Smooth muscle cell (in vitro differentiated cells): ENCODE data around the gene ZNF451. TPM values are rescaled to one million over a fixed set of nuclear protein-coding genes. Genes with fewer than 3 reads are reported as not detected.

Experiments
- DNase-seq: peaks from one replicate; lab custom pipeline; 2025; ENCODE audit not compliant: unreplicated experiment; lab: John Stamatoyannopoulos, UW
- H2AFZ ChIP-seq: fragments of 200-600 bp; sonication (generic); 2 replicates; pipeline ENCODE4 v1.6.0; 2016; ENCODE audit warnings: antibody characterized with exemption, low read depth, mild to moderate bottlenecking
- H3F3A ChIP-seq: fragments of 200-600 bp; sonication (generic); 2 replicates; pipeline ENCODE4 v1.6.0; 2017; ENCODE audit warnings: antibody characterized with exemption, low read depth
- H3K27ac ChIP-seq: fragments of 200-600 bp; sonication (generic); 2 replicates; pipeline ENCODE4 v1.5.1; 2016; ENCODE audit warnings: low read depth, mild to moderate bottlenecking
- H3K27me3 ChIP-seq: fragments of 200-600 bp; sonication (generic); 2 replicates; pipeline ENCODE4 v1.6.1; 2016; ENCODE audit warnings: low read depth, mild to moderate bottlenecking
- H3K36me3 ChIP-seq: fragments of 200-600 bp; sonication (generic); 2 replicates; pipeline ENCODE4 v1.5.1; 2016; ENCODE audit warnings: low read depth
- H3K4me1 ChIP-seq: fragments of 200-600 bp; sonication (generic); 2 replicates; pipeline ENCODE4 v1.5.1; 2016; ENCODE audit warnings: low read depth
- H3K4me2 ChIP-seq: fragments of 200-600 bp; sonication (generic); 2 replicates; pipeline ENCODE4 v1.6.0; 2016; ENCODE audit warnings: mild to moderate bottlenecking
- H3K4me3 ChIP-seq: fragments of 200-600 bp; sonication (generic); 2 replicates; pipeline ENCODE4 v1.5.1; 2016; ENCODE audit warnings: mild to moderate bottlenecking
- H3K79me2 ChIP-seq: fragments of 200-600 bp; sonication (generic); 2 replicates; pipeline ENCODE4 v1.6.0; 2016; ENCODE audit warnings: low read depth, mild to moderate bottlenecking
- H3K9ac ChIP-seq: fragments of 200-600 bp; sonication (generic); 2 replicates; pipeline ENCODE4 v1.6.0; 2016; ENCODE audit warnings: low read depth
- H3K9me3 ChIP-seq: fragments of 200-600 bp; sonication (generic); replicated peaks from 2 replicates; pipeline ENCODE4 v1.5.1; 2016; ENCODE audit warnings: low read depth
- H4K20me1 ChIP-seq: fragments of 200-600 bp; sonication (generic); 2 replicates; pipeline ENCODE4 v1.6.0; 2016; ENCODE audit warnings: low read depth
- WGBS: methylation state at CpG from one replicate; pipeline ENCODE4 v1.1.7; 2016; ENCODE audit warnings: low lambda C conversion rate; 5-methylcytosine and 5-hydroxymethylcytosine counted together
- polyA plus RNA-seq: library from polyadenylated mRNA; unstranded; fragments of >200 nt; fragmentation: Nextera tagmentation; extraction: Ambion mirVana; gene quantifications from 2 replicates; pipeline ENCODE4 v1.2.1, GENCODE V29; 2016
- total RNA-seq: library from RNA; depleted of rRNA; stranded (reverse); fragments of >200 nt; gene quantifications from 2 replicates; pipeline ENCODE4 v1.2.3, GENCODE V29; 2014
- TF ChIP-seq, protein P1 (sequence below): fragments of 200-600 bp; sonication (generic); IDR thresholded peaks from 2 replicates; pipeline ENCODE4 v1.5.1; 2017; ENCODE audit warnings: borderline replicate concordance, mild to moderate bottlenecking, antibody characterized with exemption; ENCODE audit not compliant: insufficient read depth, poor library complexity, severe bottlenecking

The ZNF451 gene
- total and polyA plus RNA-seq, 2 experiments from 2014 or later, result 21.1 to 76.5 TPM

DNA sequence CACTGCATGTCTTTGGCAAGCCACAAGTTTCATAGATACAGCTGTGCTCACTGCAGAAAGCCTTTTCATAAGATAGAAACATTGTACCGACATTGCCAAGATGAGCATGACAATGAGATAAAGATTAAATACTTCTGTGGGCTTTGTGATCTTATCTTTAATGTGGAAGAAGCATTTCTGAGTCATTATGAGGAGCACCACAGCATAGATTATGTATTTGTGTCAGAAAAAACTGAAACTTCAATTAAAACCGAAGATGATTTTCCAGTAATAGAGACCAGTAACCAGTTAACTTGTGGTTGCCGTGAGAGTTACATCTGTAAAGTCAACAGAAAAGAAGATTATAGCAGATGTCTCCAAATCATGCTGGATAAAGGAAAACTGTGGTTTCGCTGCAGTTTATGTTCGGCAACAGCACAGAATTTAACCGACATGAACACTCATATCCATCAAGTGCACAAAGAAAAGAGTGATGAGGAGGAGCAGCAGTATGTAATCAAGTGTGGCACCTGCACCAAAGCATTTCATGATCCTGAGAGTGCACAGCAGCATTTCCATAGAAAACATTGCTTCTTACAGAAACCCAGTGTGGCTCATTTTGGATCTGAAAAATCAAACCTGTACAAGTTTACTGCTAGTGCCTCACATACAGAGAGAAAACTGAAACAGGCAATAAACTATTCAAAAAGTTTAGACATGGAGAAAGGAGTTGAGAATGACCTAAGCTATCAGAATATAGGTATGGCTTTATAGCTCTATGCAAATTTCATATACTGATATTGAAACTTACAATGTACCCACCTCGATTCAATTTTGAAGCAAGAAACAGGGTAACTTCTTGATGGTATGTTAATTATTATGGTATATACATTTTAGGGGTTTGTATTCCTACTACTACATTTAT lies 58.2 kb downstream of the ZNF451 start:
- H3F3A ChIP-seq, result no peaks in the 10 kb centered on the region
- H3K9ac ChIP-seq, result no peak overlapping the region
- H3K79me2 ChIP-seq, result peaks cover 3% of the 10 kb centered on the region
- 92% methylated on average over 7 of the region's 7 CpGs for WGBS
- peaks cover 12% of the 10 kb centered on the region for H3K36me3 ChIP-seq
- no peak overlapping the region for H3K4me3 ChIP-seq
- H3K9me3 ChIP-seq, result no peaks in the 10 kb centered on the region
- TF ChIP-seq, protein P1, sequence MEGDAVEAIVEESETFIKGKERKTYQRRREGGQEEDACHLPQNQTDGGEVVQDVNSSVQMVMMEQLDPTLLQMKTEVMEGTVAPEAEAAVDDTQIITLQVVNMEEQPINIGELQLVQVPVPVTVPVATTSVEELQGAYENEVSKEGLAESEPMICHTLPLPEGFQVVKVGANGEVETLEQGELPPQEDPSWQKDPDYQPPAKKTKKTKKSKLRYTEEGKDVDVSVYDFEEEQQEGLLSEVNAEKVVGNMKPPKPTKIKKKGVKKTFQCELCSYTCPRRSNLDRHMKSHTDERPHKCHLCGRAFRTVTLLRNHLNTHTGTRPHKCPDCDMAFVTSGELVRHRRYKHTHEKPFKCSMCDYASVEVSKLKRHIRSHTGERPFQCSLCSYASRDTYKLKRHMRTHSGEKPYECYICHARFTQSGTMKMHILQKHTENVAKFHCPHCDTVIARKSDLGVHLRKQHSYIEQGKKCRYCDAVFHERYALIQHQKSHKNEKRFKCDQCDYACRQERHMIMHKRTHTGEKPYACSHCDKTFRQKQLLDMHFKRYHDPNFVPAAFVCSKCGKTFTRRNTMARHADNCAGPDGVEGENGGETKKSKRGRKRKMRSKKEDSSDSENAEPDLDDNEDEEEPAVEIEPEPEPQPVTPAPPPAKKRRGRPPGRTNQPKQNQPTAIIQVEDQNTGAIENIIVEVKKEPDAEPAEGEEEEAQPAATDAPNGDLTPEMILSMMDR, result no peak
- H3K4me2 ChIP-seq, result no peak overlapping the region
- no peaks in the 10 kb centered on the region for H3K4me1 ChIP-seq
- peaks cover 6% of the 10 kb centered on the region for H4K20me1 ChIP-seq
- no peak for DNase-seq
- H3K27ac ChIP-seq, result no peak overlapping the region
- no peak overlapping the region for H2AFZ ChIP-seq
- no peaks in the 10 kb centered on the region for H3K27me3 ChIP-seq

DNA sequence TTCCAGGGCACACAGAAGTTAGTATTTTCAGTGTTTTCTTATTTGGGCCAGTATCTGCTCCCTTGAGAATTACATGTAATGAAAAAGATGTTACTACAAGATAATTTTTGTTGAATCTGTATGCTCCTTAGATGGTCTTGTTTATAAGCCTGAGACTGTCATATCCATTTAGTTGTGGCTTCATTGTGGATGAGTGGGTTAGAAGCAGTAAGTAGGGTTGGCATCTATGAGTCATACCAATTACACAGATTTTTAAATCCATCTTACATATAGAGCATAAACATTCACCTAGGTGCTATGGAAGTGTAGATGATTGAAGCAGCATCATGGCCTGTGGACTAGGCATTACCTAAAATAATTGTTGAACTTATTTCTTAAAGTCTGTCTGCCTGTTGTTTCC lies 68.7 kb downstream of the ZNF451 start:
- Histone ChIP-seq H3K4me2 (no peak overlapping the region), H3K4me1 (no peaks in the 10 kb centered on the region), H3K9me3 (no peaks in the 10 kb centered on the region), H2AFZ (no peak overlapping the region), H3K36me3 (no peaks in the 10 kb centered on the region), H3K27me3 (no peaks in the 10 kb centered on the region), H3K27ac (peak overlapping the region; percentile 18), H3K4me3 (no peak overlapping the region), H3K9ac (no peak overlapping the region), H3F3A (peaks cover 10% of the 10 kb centered on the region), H3K79me2 (no peaks in the 10 kb centered on the region), H4K20me1 (no peaks in the 10 kb centered on the region)
- no peak for DNase-seq
- TF ChIP-seq, protein P1, result no peak

DNA sequence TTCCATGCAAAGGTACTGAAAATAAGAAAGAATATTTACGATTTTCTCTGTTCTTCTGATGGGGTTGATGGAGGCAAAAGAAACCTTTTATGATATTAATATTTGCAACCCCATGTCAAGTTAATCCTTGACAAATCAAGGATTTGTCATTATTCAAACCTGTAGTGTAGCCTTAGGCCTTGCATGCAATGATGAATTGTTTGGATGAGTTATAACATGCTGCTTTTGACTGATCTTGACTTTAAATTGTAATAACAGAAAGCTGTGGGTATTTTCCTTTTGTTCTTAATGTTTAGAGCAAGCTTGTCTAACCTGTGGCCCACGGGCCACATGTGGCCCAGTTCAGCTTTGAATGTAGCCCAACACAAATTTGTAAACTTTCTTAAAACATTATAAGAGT lies 69.1 kb downstream of the ZNF451 start:
- Histone ChIP-seq H2AFZ (no peak overlapping the region), H3K4me2 (no peak overlapping the region), H3F3A (peaks cover 10% of the 10 kb centered on the region), H3K79me2 (no peaks in the 10 kb centered on the region), H4K20me1 (no peaks in the 10 kb centered on the region), H3K4me3 (no peak overlapping the region), H3K36me3 (no peaks in the 10 kb centered on the region), H3K27me3 (no peaks in the 10 kb centered on the region), H3K4me1 (no peaks in the 10 kb centered on the region), H3K9ac (no peak overlapping the region), H3K27ac (peak overlapping the region; percentile 12), H3K9me3 (no peaks in the 10 kb centered on the region)
- WGBS, result 91% methylated on average over 2 of the region's 2 CpGs
- DNase-seq, result no peak
- TF ChIP-seq, protein P1, result no peak

DNA sequence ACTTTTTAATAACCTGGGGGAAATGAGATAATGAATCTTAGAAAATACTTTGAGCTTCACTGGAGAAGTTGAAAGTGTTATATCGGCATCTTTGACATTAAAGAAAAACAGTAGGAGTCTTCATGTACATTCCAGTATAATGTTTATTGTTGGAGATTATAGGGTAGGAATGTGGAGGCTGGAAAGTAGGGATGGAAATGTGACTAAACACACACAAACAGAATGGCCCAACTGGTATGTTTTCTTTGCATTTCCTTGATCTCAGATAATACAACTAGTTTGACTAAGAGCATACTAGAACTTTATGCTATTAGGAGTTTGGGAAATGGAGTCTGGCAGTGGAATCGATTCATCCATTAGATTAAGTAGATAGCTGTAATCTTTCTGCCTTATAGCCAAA lies 72.0 kb downstream of the ZNF451 start:
- 24% methylated on average over 2 of the region's 2 CpGs for WGBS
- TF ChIP-seq, protein P1, result no peak

More for the DNA sequence above, 72.0 kb downstream of the ZNF451 start:
- Histone ChIP-seq H3K36me3 (peaks cover 8% of the 10 kb centered on the region), H3F3A (peaks cover 10% of the 10 kb centered on the region), H3K9me3 (no peaks in the 10 kb centered on the region), H3K4me3 (no peak overlapping the region), H3K9ac (no peak overlapping the region), H3K4me1 (no peaks in the 10 kb centered on the region), H3K4me2 (peak overlapping the region; percentile 56), H4K20me1 (no peaks in the 10 kb centered on the region), H3K27ac (peak overlapping the region; percentile 59), H3K79me2 (no peaks in the 10 kb centered on the region), H2AFZ (no peak overlapping the region), H3K27me3 (no peaks in the 10 kb centered on the region)
- no peak for DNase-seq
